ENCODE data around the gene VWA7. TPM values are rescaled to one million over a fixed set of nuclear protein-coding genes. Genes with fewer than 3 reads are reported as not detected.

Gene VWA7
- polyA plus RNA-seq, 1 experiment = 0.10 TPM

DNA sequence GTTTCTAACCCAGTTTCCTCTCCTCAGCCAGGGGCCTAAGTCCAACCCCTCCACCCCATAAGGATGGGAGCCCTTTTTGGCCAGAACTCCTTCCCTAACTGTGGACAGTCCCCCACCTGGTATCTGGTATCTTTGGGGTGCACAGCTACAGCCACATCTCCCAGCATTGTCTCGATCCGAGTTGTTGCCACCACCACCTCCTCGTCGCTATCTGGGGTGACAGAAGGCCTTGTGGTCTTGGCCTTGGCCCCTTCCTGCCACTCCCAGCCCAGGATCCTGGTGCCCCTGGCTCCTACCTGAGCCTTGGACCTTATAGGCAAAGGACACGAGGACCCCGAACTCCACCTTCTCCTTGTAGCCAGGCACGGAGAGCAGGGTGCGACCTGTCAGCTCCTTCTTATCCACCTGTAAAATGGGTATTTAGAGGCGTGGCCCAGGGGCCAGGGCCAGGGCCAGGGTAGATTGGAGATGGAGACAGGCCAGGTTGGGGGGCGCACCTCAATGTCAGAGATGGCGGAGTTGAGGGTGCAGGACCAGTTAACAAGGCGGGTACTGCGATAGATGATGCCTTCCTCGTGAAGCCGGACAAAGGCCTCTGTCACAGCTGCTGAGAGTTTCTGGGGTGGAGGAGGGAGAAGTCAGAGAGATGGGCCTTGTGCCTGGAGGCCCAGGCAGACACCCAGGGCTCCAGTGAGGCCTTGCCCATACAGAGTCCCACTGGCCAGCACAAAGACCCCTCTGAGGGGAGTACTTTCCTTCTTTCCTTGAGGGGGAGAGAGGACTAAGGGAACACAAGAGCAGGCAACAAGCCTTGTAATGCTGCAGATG lies 7.2 kb upstream of the VWA7 start:
- TF ChIP-seq CTCF (IDR thresholded peaks at IDR 0.05; ENCODE audit: low read depth, low read length) = no peak
- Histone ChIP-seq H3K27ac (ENCODE audit: low read depth, low read length) (no peak overlapping the region), H3K4me3 (ENCODE audit: low read depth, low read length) (no peak overlapping the region), H3K27me3 (ENCODE audit: control insufficient read depth, insufficient read depth, low read length) (no peaks in the 10 kb centered on the region), H3K9me3 (ENCODE audit: control insufficient read depth, insufficient read depth, low read length) (no peaks in the 10 kb centered on the region)
- CTCF ChIA-PET = no interaction called here
- no peak for DNase-seq (ENCODE audit: low read depth, low spot score)
- POLR2A ChIA-PET = interaction anchor here (0.7 kb wide), 2 partner anchors 23 kb away, joined by 3 to 4 read pairs; partner anchors contain the start of gene LSM2

DNA sequence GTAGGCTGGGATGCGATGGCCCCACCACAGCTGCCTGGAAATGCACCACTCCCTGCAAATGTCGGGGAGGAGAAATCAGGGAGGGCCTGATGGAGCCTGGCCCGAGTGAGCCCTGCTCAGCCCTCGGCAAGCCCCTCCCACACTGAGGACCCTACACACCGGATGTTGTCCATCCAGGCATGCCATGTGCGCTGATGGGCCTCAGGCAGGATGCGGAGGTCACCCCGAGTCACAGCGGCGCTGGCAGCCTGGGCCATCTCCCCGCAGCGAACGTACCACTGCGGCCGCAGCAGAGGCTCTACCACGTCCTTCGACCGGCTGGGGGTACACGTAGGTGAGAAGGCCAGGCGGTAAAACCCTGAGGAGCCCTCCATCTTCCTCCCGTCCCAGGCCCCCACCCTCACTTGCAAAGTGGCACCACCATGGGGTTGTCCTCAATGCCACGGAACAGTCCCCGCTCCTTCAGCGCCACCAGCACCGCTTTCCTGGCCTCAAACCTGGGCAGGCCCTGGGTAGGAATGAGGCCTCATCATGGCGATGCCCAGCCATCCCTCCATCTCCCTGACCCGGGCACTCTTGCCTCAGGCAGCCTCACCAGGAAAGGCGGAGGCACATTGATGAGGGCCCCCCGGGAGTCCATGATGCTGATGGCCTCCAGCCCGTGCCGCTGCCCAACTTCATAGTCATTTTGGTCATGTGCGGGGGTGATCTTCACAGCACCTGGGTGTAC lies 5.2 kb upstream of the VWA7 start:
- Histone ChIP-seq H3K27ac (ENCODE audit: low read depth, low read length) (no peak overlapping the region), H3K9me3 (ENCODE audit: control insufficient read depth, insufficient read depth, low read length) (no peaks in the 10 kb centered on the region), H3K4me3 (ENCODE audit: low read depth, low read length) (no peak overlapping the region), H3K27me3 (ENCODE audit: control insufficient read depth, insufficient read depth, low read length) (no peaks in the 10 kb centered on the region)
- ChIA-PET POLR2A (interaction anchor here (1.2 kb wide), 1 partner anchor 100 kb away, joined by 10 read pairs; no protein-coding TSS in a partner anchor), CTCF (interaction anchor here (0.9 to 1.0 kb wide), 2 partner anchors 9 kb away, joined by 4 to 5 read pairs; no protein-coding TSS in a partner anchor)
- no peak for TF ChIP-seq CTCF (IDR thresholded peaks at IDR 0.05; ENCODE audit: low read depth, low read length)
- DNase-seq (ENCODE audit: low read depth, low spot score) = no peak

GRCh38 chr6:31781244-31782125 lies 4.4 kb upstream of the VWA7 start:
- no peak overlapping the region for H3K4me3 ChIP-seq (ENCODE audit: low read depth, low read length)
- H3K27me3 ChIP-seq (ENCODE audit: control insufficient read depth, insufficient read depth, low read length) = no peaks in the 10 kb centered on the region
- H3K27ac ChIP-seq (ENCODE audit: low read depth, low read length) = no peak overlapping the region
- DNase-seq (ENCODE audit: low read depth, low spot score) = no peak
- POLR2A ChIA-PET = interaction anchor here (1.2 kb wide), 1 partner anchor 99 kb away, joined by 10 read pairs; no protein-coding TSS in a partner anchor
- TF ChIP-seq CTCF (IDR thresholded peaks at IDR 0.05; ENCODE audit: low read depth, low read length) = no peak
- CTCF ChIA-PET = interaction anchor here (0.9 to 4.2 kb wide), 2 partner anchors 10 kb away, joined by 4 to 24 read pairs; no protein-coding TSS in a partner anchor
- H3K9me3 ChIP-seq (ENCODE audit: control insufficient read depth, insufficient read depth, low read length) = no peaks in the 10 kb centered on the region

GRCh38 chr6:31780507-31781243 lies 3.5 kb upstream of the VWA7 start:
- H3K9me3 ChIP-seq (ENCODE audit: control insufficient read depth, insufficient read depth, low read length) = no peaks in the 10 kb centered on the region
- TF ChIP-seq CTCF (IDR thresholded peaks at IDR 0.05; ENCODE audit: low read depth, low read length) = no peak
- no peak overlapping the region for H3K27ac ChIP-seq (ENCODE audit: low read depth, low read length)
- POLR2A ChIA-PET = no interaction called here
- no peak overlapping the region for H3K4me3 ChIP-seq (ENCODE audit: low read depth, low read length)
- H3K27me3 ChIP-seq (ENCODE audit: control insufficient read depth, insufficient read depth, low read length) = no peaks in the 10 kb centered on the region
- no peak for DNase-seq (ENCODE audit: low read depth, low spot score)
- CTCF ChIA-PET = interaction anchor here (4.2 kb wide), 1 partner anchor 11 kb away, joined by 24 read pairs; no protein-coding TSS in a partner anchor
